ENCODE measurements around the gene PLPP1.

GRCh38 chr5:55470282-55470681 is 64.5 kb downstream of the PLPP1 start:
- TF ChIP-seq CTCF (conservative IDR thresholded peaks at IDR 0.05) (no peak), ZFX (IDR thresholded peaks at IDR 0.05) (no peak)

Data from C4-2B (cell line).